HepG2 (cell line): Measurements from ENCODE around the gene ACSL1. TPM values are rescaled to one million over a fixed set of nuclear protein-coding genes. Genes with fewer than 3 reads are reported as not detected.

Experiments
- ATAC-seq: fragments of 200-7000 bp; cut with Tn5 transposase; 3 replicates; pipeline ENCODE4 v1.9.1; 2020; ENCODE audit warnings: mild to moderate bottlenecking, moderate library complexity
- BruUV-seq: library from RNA; stranded (reverse); fragments of 400-500 nt; replicated peaks from 2 replicates; lab custom pipeline; 2021; lab: Mats Ljungman, UMichigan
- CTCF ChIA-PET: fragments of 300-600 bp; formaldehyde crosslinking; extraction: SDS; loops from one replicate; lab custom pipeline; 2021; ENCODE audit warnings: low total read pairs, inconsistent platforms, low intra/inter-chr PET ratio; lab: Yijun Ruan, JAX
- POLR2A ChIA-PET: fragments of 350-600 bp; sonication (Branson Sonifier 250); formaldehyde crosslinking; loops from one replicate; lab custom pipeline; 2020; ENCODE audit warnings: antibody characterized with exemption, inconsistent platforms; lab: Yijun Ruan, JAX
- DNase-seq: peaks from one replicate; pipeline ENCODE4 v3.0.0-alpha.2; 2015; ENCODE audit warnings: low spot score
- FAIRE-seq: peaks from 3 replicates; lab custom pipeline; 2011; peaks lifted over from hg19 to GRCh38; lab: Jason Lieb, UNC
- H2AFZ ChIP-seq: one replicate; pipeline ENCODE4 v1.6.1; 2011; ENCODE audit warnings: low read length, inconsistent platforms
- H3K27ac ChIP-seq: fragments of 300-600 bp; 3 replicates; pipeline ENCODE4 v1.8.0; 2011; ENCODE audit warnings: mixed run types, mild to moderate bottlenecking, mixed read lengths, low read length, inconsistent platforms; ENCODE audit not compliant: insufficient read depth; ENCODE audit errors: extremely low read length
- H3K27me3 ChIP-seq, 2 experiments: fragments of 200-600 bp in 1 of 2; 2 replicates in 1 of 2; 3 replicates in 1 of 2; pipeline versions ENCODE4 v1.6.0 to v1.8.0; 2011; ENCODE audit warnings: low read length in 2 of 2, mild to moderate bottlenecking in 2 of 2, moderate library complexity in 2 of 2, inconsistent platforms in 1 of 2; ENCODE audit not compliant: insufficient read depth in 2 of 2, control insufficient read depth in 1 of 2
- H3K36me3 ChIP-seq, 2 experiments: fragments of 200-600 bp in 1 of 2; replicated peaks in 1 of 2; 2 replicates in 1 of 2; 3 replicates in 1 of 2; pipeline versions ENCODE4 v1.5.1 to v1.8.0; 2011; ENCODE audit warnings: low read length in 2 of 2, inconsistent platforms in 1 of 2; ENCODE audit not compliant: insufficient read depth in 2 of 2, control insufficient read depth in 1 of 2
- H3K4me1 ChIP-seq: 2 replicates; pipeline ENCODE4 v1.5.1; 2012; ENCODE audit warnings: low read length, inconsistent platforms; ENCODE audit not compliant: insufficient read depth
- H3K4me2 ChIP-seq: 2 replicates; pipeline ENCODE4 v1.6.0; 2011; ENCODE audit warnings: low read depth, low read length, inconsistent platforms
- H3K4me3 ChIP-seq, 3 experiments: fragments of 200-600 bp in 1 of 3; sonication (generic), shearing (Covaris generic) in 1 of 3; replicated peaks in 1 of 3; 2 replicates each; pipeline ENCODE4 v1.5.1; 2011 to 2016; ENCODE audit warnings: low read length in 3 of 3, inconsistent platforms in 2 of 3, low read depth in 2 of 3, mild to moderate bottlenecking in 2 of 3, control low read depth in 1 of 3, mixed read lengths in 1 of 3; ENCODE audit not compliant: insufficient read depth in 1 of 3
- H3K79me2 ChIP-seq: one replicate; pipeline ENCODE4 v1.6.1; 2011; ENCODE audit warnings: low read length, inconsistent platforms; ENCODE audit not compliant: insufficient read depth
- H3K9ac ChIP-seq: 2 replicates; pipeline ENCODE4 v1.6.0; 2011; ENCODE audit warnings: mild to moderate bottlenecking, low read depth, low read length, inconsistent platforms; ENCODE audit not compliant: insufficient read depth
- H3K9me3 ChIP-seq: 2 replicates; pipeline ENCODE4 v1.5.1; 2012; ENCODE audit warnings: mild to moderate bottlenecking, low read length
- H4K20me1 ChIP-seq: 2 replicates; pipeline ENCODE4 v1.6.0; 2011; ENCODE audit warnings: inconsistent platforms, mild to moderate bottlenecking, low read length, moderate library complexity; ENCODE audit not compliant: insufficient read depth
- ESRRA ChIP-seq: sonication (generic); formaldehyde crosslinking; IDR thresholded peaks from 2 replicates; pipeline ENCODE4 v1.5.1; 2020; ENCODE audit warnings: mild to moderate bottlenecking, low read depth, missing genetic modification reagents
- NFE2 ChIP-seq: sonication (generic); formaldehyde crosslinking; IDR thresholded peaks from 2 replicates; pipeline ENCODE4 v1.4.0; 2020; ENCODE audit warnings: missing genetic modification reagents
- RBFOX2 ChIP-seq: fragments of 200-400 bp; formaldehyde crosslinking; IDR thresholded peaks from 2 replicates; pipeline ENCODE4 v1.6.1; 2017; ENCODE audit warnings: low read depth, mild to moderate bottlenecking, low read length
- WGBS: methylation state at CpG from one replicate; pipeline ENCODE4 v1.1.6; 2017; ENCODE audit warnings: low lambda C conversion rate; 5-methylcytosine and 5-hydroxymethylcytosine counted together
- in situ Hi-C: cut with HindIII; loops from 2 replicates; pipeline ENCODE4 v1.10.0; 2017; ENCODE audit warnings: low pct_unique_long_range_greater_than_20kb; ENCODE audit not compliant: extremely low pct_ligation_motif_present
- intact Hi-C: fragments of 100-400 bp; cut with micrococcal nuclease; formaldehyde crosslinking; loops from one replicate; pipeline ENCODE4 v1.10.0; 2022; ENCODE audit not compliant: unreplicated experiment
- polyA plus RNA-seq, 8 experiments: library from polyadenylated mRNA; depleted of rRNA in 3 of 8; stranded (reverse) in 7 of 8; unstranded in 1 of 8; fragments of >200 nt; fragmentation: Illumina TruSeq in 4 of 8; extraction: Trizol in 4 of 8; gene quantifications; 2 replicates each; pipeline versions ENCODE4 v1.2.1 to v1.2.3, GENCODE V29; 2011 to 2016; ENCODE audit warnings: low read depth in 4 of 8, missing spikeins in 1 of 8, mixed read lengths in 1 of 8; ENCODE audit not compliant: insufficient read depth in 1 of 8
- total RNA-seq, 5 experiments: library from RNA; depleted of rRNA; stranded (reverse); fragments of >200 nt; fragmentation: Illumina TruSeq; extraction: Trizol; gene quantifications; 2 replicates each; pipeline ENCODE4 v1.2.3, GENCODE V29; 2016; ENCODE audit warnings: low read depth in 1 of 5
- TF ChIP-seq, protein P1 (sequence below): sonication (generic); formaldehyde crosslinking; IDR thresholded peaks from 2 replicates; pipeline ENCODE4 v1.4.0; 2020; ENCODE audit warnings: missing genetic modification reagents, borderline replicate concordance
- TF ChIP-seq, protein P2 (sequence below): sonication (generic); formaldehyde crosslinking; IDR thresholded peaks from 2 replicates; pipeline ENCODE4 v1.8.0; 2022; ENCODE audit warnings: low read depth, missing genetic modification reagents
- TF ChIP-seq, protein P3 (sequence below): sonication (generic); formaldehyde crosslinking; IDR thresholded peaks from 2 replicates; pipeline ENCODE4 v1.5.1; 2020; ENCODE audit warnings: missing genetic modification reagents, mild to moderate bottlenecking, borderline replicate concordance

The ACSL1 gene
- total and polyA plus RNA-seq, 2 of the 13 experiments (the other 11 are each of a cell fraction or from before 2014, with no cell fraction given): 10.0 to 29.8 TPM

DNA sequence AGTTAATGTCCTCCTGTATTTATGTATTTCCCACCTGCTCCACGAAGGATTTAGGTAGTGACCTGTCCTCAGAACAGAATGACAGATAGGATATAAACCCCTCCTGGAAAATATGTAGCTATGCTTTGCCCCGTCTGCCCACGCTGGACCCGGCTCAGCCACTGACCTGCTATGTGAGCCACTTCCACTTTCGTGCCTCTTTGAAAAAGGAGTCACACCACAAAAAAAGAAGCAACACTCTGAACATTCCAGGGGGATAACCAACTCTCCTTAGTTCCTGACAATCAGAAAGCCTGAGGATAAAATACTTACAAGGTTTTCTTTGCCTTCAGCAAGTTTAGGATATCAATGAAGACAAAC, 11.1 kb downstream of the ACSL1 start (continued):
- TF ChIP-seq, protein P1, sequence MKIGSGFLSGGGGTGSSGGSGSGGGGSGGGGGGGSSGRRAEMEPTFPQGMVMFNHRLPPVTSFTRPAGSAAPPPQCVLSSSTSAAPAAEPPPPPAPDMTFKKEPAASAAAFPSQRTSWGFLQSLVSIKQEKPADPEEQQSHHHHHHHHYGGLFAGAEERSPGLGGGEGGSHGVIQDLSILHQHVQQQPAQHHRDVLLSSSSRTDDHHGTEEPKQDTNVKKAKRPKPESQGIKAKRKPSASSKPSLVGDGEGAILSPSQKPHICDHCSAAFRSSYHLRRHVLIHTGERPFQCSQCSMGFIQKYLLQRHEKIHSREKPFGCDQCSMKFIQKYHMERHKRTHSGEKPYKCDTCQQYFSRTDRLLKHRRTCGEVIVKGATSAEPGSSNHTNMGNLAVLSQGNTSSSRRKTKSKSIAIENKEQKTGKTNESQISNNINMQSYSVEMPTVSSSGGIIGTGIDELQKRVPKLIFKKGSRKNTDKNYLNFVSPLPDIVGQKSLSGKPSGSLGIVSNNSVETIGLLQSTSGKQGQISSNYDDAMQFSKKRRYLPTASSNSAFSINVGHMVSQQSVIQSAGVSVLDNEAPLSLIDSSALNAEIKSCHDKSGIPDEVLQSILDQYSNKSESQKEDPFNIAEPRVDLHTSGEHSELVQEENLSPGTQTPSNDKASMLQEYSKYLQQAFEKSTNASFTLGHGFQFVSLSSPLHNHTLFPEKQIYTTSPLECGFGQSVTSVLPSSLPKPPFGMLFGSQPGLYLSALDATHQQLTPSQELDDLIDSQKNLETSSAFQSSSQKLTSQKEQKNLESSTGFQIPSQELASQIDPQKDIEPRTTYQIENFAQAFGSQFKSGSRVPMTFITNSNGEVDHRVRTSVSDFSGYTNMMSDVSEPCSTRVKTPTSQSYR (CRISPR knock-in tag): no peak
- no peak for TF ChIP-seq NFE2 (CRISPR knock-in tag)
- TF ChIP-seq, protein P2, sequence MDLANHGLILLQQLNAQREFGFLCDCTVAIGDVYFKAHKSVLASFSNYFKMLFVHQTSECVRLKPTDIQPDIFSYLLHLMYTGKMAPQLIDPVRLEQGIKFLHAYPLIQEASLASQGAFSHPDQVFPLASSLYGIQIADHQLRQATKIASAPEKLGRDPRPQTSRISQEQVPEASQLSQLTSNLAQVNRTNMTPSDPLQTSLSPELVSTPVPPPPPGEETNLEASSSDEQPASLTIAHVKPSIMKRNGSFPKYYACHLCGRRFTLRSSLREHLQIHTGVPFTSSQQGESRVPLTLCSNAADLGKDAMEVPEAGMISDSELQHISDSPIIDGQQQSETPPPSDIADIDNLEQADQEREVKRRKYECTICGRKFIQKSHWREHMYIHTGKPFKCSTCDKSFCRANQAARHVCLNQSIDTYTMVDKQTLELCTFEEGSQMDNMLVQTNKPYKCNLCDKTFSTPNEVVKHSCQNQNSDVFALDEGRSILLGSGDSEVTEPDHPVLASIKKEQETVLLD (CRISPR knock-in tag): no peak
- TF ChIP-seq, all 625 proteins: peak for 0

DNA sequence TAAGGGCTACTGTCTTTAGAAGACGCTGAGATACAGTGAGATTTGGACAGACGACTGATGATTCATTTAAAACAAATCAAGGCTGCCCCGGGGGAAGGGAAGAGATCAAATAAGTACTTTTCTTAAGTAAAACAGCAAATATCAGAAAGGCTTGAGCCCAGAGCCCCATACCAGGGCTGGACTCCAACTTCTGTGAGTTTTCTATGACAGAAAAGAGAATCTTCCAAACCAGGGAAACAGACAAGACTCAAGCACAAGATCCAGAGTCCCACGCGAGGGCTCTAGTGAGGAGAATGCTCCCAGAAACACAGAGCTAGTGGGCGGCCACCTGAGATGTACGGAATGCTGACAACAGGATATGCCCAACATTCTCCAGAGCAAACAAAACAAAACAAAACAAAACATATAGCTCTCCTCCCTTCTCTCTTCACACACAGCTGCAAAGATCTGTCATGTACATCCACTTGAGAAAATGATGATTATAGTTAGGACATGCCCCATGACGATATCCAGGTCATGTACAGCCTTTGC, 13.1 kb downstream of the ACSL1 start:
- WGBS: 59% methylated on average over 8 of the region's 8 CpGs
- Histone ChIP-seq H3K27me3 (no peaks in the 10 kb centered on the region), H3K27ac (peak overlapping the region; percentile 43), H4K20me1 (no peaks in the 10 kb centered on the region), H3K4me3 (peak overlapping the region in 1 of 3 experiments; percentile 35; a peak in 1 of 6 replicates), H3K36me3 (no peaks in the 10 kb centered on the region), H3K4me2 (peak overlapping the region; percentile 58), H2AFZ (no peak overlapping the region), H3K9ac (no peak overlapping the region)
- ATAC-seq (no peak), FAIRE-seq (no peak), DNase-seq (no peak)
- intact Hi-C loops: loop anchor here (1.0 to 5.0 kb wide), 2 partner anchors 26 to 65 kb away; no protein-coding TSS in a partner anchor
- no TSS peak for BruUV-seq
- CTCF ChIA-PET: no interaction called here
- TF ChIP-seq, protein P3, sequence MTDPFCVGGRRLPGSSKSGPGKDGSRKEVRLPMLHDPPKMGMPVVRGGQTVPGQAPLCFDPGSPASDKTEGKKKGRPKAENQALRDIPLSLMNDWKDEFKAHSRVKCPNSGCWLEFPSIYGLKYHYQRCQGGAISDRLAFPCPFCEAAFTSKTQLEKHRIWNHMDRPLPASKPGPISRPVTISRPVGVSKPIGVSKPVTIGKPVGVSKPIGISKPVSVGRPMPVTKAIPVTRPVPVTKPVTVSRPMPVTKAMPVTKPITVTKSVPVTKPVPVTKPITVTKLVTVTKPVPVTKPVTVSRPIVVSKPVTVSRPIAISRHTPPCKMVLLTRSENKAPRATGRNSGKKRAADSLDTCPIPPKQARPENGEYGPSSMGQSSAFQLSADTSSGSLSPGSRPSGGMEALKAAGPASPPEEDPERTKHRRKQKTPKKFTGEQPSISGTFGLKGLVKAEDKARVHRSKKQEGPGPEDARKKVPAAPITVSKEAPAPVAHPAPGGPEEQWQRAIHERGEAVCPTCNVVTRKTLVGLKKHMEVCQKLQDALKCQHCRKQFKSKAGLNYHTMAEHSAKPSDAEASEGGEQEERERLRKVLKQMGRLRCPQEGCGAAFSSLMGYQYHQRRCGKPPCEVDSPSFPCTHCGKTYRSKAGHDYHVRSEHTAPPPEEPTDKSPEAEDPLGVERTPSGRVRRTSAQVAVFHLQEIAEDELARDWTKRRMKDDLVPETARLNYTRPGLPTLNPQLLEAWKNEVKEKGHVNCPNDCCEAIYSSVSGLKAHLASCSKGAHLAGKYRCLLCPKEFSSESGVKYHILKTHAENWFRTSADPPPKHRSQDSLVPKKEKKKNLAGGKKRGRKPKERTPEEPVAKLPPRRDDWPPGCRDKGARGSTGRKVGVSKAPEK: 0 out of 2 replicates have a peak, but pooled peaks have one; percentile 8
- TF ChIP-seq RBFOX2 (no peak), ESRRA (no peak)
- TF ChIP-seq, all 625 proteins: peak for 1
- in situ Hi-C loops: no loop called here
- Histone ChIP-seq H3K9me3 (no peaks in the 10 kb centered on the region), H3K79me2 (peaks cover 3% of the 10 kb centered on the region), H3K4me1 (peaks cover 77% of the 10 kb centered on the region)
- POLR2A ChIA-PET: interaction anchor here (0.9 to 2.9 kb wide), 12 partner anchors 10 to 330 kb away, joined by 3 to 12 read pairs (median 4); partner anchors contain the start of genes CENPU and SLC25A4
